Ovary (tissue), 9 donors: ENCODE measurements around the gene IL22. TPM values are rescaled to one million over a fixed set of nuclear protein-coding genes. Genes with fewer than 3 reads are reported as not detected.

ENCODE experiments used
- DNase-seq, 5 donors: peaks; one replicate each; pipeline ENCODE4 v3.0.0-alpha.2; 2019 to 2020
- H3K27ac ChIP-seq, 2 donors: fragments of 200-600 bp; one replicate each; pipeline versions ENCODE4 v1.5.1 to v1.8.0; 2019 to 2022
- H3K27me3 ChIP-seq: fragments of 200-600 bp; one replicate; pipeline ENCODE4 v1.8.0; 2022
- H3K36me3 ChIP-seq: fragments of 200-600 bp; sonication (generic); one replicate; pipeline ENCODE4 v1.5.1; 2019
- H3K4me1 ChIP-seq: one replicate; pipeline ENCODE4 v1.8.1; 2013; ENCODE audit warnings: mild to moderate bottlenecking, moderate library complexity; ENCODE audit not compliant: insufficient read depth
- H3K4me3 ChIP-seq: fragments of 200-600 bp; sonication (generic); one replicate; pipeline ENCODE4 v1.5.1; 2017
- H3K9me3 ChIP-seq, 2 donors: fragments of 200-600 bp in 1 of 2; sonication (generic) in 1 of 2; one replicate each; pipeline versions ENCODE4 v1.5.1 to v1.8.1; 2013 to 2019; ENCODE audit warnings: mild to moderate bottlenecking in 1 of 2, moderate library complexity in 1 of 2
- EP300 ChIP-seq: sonication (generic); formaldehyde crosslinking; IDR thresholded peaks from one replicate; pipeline ENCODE4 v1.6.1; 2017; ENCODE audit warnings: antibody characterized with exemption
- POLR2A ChIP-seq: fragments of 450-650 bp; IDR thresholded peaks from one replicate; pipeline ENCODE4 v1.6.1; 2017; ENCODE audit warnings: antibody characterized with exemption, mild to moderate bottlenecking, moderate library complexity
- WGBS, 3 donors: extraction: QIAGEN DNeasy Blood & Tissue Kit in 1 of 3; methylation state at CpG; one replicate each; pipeline versions ENCODE4 v1.1.5 to v1.1.7; 2013 to 2017; 5-methylcytosine and 5-hydroxymethylcytosine counted together
- intact Hi-C, 4 donors: fragments of 100-400 bp; cut with DNase I; formaldehyde crosslinking; loops; one replicate each; pipeline versions ENCODE4 v1.11.0 to v1.15.1; 2022 to 2023
- polyA plus RNA-seq, 2 donors: library from polyadenylated mRNA; stranded (reverse); fragments of 200-250 nt in 1 of 2; fragments of 350-450 nt in 1 of 2; fragmentation: Illumina TruSeq in 1 of 2; extraction: RNeasy Lipid Tissue Mini Kit (QIAGEN cat#74804) in 1 of 2; gene quantifications; one replicate each; pipeline ENCODE4 v1.2.3, GENCODE V29; 2013 to 2014
- total RNA-seq, 7 donors: library from RNA; depleted of rRNA in 2 of 7; stranded (reverse); fragments of >200 nt in 2 of 7; fragmentation: NEBNext Ultra II Directional in 3 of 7; extraction: Animal tissue kit (Norgen Biotek cat#: 25700) in 3 of 7; gene quantifications; one replicate each; pipeline versions ENCODE4 v1.1.0 to v1.2.4, GENCODE V29; 2016 to 2023
- TF ChIP-seq, protein P1 (sequence below), 3 donors: fragments of 450-650 bp in 2 of 3; fragments of 200-600 bp in 1 of 3; IDR thresholded peaks; one replicate each; pipeline versions ENCODE4 v1.5.1 to v1.8.0; 2016 to 2022; ENCODE audit warnings: antibody characterized with exemption in 3 of 3, mild to moderate bottlenecking in 1 of 3
- donor health status: DM: no; HTN: no; CAD: no; lungs with moderate emphysema.
- donor health status: DM: no; HTN: no; CAD: no.
- donor health status: Bipolar disorder and iron deficiency.
- donor health status: DM: yes; HTN: yes; CAD: no.
- donor health status: DM: no; HTN: no; CAD: no.
- donor health status: DM: yes; HTN: yes; CAD: no.

The IL22 gene
- total and polyA plus RNA-seq, 9 donors, result not detected

DNA sequence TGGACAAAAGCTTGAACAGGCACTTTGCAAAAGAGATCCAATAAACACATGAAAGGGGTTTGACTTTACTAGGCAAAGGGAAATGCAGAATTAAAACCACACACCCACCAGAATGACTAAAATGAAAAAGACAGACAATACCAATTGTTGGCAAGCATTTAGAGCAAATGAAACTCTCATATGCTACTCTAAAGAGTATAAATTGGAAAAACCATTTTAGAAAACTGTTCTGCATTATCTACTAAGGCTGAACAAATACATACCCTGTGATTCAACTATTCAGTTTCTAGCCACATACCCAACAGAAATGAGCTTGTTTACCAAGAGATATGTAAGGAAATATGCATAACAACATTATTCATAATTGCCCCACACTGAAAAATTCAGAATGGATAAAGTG, 8.5 kb upstream of the IL22 start:
- H3K4me1 ChIP-seq, result no peaks in the 10 kb centered on the region
- no peaks in the 10 kb centered on the region for H3K36me3 ChIP-seq
- no peak overlapping the region for H3K4me3 ChIP-seq
- no peak overlapping the region for H3K27ac ChIP-seq
- DNase-seq, result no peak
- no peaks in the 10 kb centered on the region for H3K27me3 ChIP-seq
- TF ChIP-seq POLR2A, result no peak
- TF ChIP-seq, protein P1, sequence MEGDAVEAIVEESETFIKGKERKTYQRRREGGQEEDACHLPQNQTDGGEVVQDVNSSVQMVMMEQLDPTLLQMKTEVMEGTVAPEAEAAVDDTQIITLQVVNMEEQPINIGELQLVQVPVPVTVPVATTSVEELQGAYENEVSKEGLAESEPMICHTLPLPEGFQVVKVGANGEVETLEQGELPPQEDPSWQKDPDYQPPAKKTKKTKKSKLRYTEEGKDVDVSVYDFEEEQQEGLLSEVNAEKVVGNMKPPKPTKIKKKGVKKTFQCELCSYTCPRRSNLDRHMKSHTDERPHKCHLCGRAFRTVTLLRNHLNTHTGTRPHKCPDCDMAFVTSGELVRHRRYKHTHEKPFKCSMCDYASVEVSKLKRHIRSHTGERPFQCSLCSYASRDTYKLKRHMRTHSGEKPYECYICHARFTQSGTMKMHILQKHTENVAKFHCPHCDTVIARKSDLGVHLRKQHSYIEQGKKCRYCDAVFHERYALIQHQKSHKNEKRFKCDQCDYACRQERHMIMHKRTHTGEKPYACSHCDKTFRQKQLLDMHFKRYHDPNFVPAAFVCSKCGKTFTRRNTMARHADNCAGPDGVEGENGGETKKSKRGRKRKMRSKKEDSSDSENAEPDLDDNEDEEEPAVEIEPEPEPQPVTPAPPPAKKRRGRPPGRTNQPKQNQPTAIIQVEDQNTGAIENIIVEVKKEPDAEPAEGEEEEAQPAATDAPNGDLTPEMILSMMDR (IDR thresholded peaks at IDR 0.05), result no peak
- no peak for TF ChIP-seq EP300
- intact Hi-C loops, result no loop called here
- H3K9me3 ChIP-seq, result no peaks in the 10 kb centered on the region

DNA sequence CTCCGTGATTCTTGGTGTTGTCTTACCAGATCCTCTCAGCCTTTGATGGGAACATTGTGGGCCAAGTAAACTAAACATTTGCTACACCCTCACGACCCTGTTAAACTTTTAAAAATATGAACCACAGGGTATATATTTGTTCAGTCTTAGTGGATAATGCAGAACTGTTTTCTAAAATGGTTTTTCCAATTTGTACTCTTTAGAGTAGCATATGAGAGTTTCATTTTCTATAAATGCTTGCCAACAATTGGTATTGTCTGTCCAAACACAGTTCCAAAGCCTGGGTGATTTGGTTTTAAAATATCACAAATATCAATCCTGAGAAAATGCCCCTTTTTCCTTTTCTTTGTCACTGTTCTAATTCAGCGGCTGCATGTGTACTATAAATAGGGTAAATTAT, 6.7 kb upstream of the IL22 start:
- TF ChIP-seq, protein P1 (IDR thresholded peaks at IDR 0.05), result no peak
- TF ChIP-seq EP300 (no peak), POLR2A (no peak)
- Histone ChIP-seq H3K27me3 (no peaks in the 10 kb centered on the region), H3K4me1 (no peaks in the 10 kb centered on the region), H3K4me3 (no peak overlapping the region), H3K36me3 (no peaks in the 10 kb centered on the region), H3K9me3 (no peaks in the 10 kb centered on the region), H3K27ac (no peak overlapping the region)
- DNase-seq, result no peak
- 29 to 37% (median 31%) methylated on average over 3 of the region's 3 CpGs for whole genome bisulfite sequencing, 3 donors
- intact Hi-C loops, result no loop called here

DNA sequence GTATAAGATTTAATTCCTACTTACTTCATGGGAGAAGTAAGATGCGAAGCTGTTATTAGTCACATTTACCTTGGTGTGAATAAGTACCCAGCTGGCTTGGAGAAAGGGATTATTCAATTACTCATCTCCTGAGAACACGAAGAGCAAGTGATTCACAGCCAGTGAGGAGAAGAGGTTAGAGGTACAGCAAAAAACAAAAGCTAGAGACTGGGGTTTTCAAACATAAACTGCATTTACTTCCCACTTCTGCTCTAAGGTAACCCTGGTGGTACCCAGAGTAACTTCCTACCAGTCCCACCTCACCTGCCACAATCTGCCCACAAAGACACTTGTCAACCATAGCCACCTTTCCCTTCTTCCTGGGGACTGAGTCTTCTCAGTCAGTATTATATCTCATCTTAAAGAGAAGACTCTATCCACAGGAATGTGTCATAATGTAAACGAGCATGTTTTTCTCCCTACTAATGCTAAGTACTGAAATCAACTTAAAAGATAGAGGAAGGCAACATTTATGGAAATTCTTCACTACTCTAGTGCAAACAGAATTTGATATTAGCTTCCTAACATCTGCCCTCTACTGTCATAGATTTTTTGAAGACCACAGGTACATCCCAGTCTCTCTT, 6.0 kb upstream of the IL22 start:
- Histone ChIP-seq H3K4me3 (no peak overlapping the region), H3K27ac (no peak overlapping the region), H3K27me3 (no peaks in the 10 kb centered on the region), H3K9me3 (no peaks in the 10 kb centered on the region), H3K36me3 (no peaks in the 10 kb centered on the region), H3K4me1 (no peaks in the 10 kb centered on the region)
- TF ChIP-seq, protein P1 (IDR thresholded peaks at IDR 0.05), result no peak
- TF ChIP-seq POLR2A (no peak), EP300 (no peak)
- 45 to 51% (median 47%) methylated on average over 3 of the region's 3 CpGs for WGBS, 3 donors
- no peak for DNase-seq
- intact Hi-C loops, result no loop called here

DNA sequence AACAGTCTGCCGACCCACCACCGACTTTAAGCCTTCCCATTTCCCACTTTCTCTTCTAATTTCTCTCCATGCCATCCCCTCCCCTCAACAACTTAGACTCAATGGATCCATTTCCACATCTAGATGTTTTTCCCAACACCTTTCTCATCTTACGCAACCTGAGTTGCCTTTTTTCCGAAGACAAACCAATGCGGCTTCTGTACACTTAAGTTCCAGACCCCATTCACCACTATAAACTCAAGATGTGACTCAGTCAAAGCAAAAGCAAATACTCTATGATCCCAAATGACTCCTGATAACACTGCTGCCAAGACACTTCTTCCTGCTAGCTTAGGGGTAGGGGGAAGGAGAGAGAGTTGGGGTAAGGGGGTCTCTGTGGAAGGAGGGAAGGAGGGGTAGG, 1.3 kb downstream of the IL22 start:
- no peaks in the 10 kb centered on the region for H3K4me1 ChIP-seq
- DNase-seq, result no peak
- H3K9me3 ChIP-seq, result no peaks in the 10 kb centered on the region
- WGBS, 3 donors, result 92 to 97% (median 96%) methylated on average over 5 of the region's 5 CpGs
- H3K36me3 ChIP-seq, result no peaks in the 10 kb centered on the region
- TF ChIP-seq EP300, result no peak
- TF ChIP-seq, protein P1 (IDR thresholded peaks at IDR 0.05), result no peak
- no peak for TF ChIP-seq POLR2A
- no peak overlapping the region for H3K4me3 ChIP-seq
- intact Hi-C loops, result no loop called here
- no peak overlapping the region for H3K27ac ChIP-seq
- H3K27me3 ChIP-seq, result no peaks in the 10 kb centered on the region
